Breast epithelium (tissue), 3 donors: ENCODE results near the gene ASXL2.

Experiments
- CTCF ChIP-seq, 3 donors: fragments of 450-650 bp; IDR thresholded peaks; one replicate each; pipeline ENCODE4 v1.5.1; 2016 to 2017; ENCODE audit warnings: antibody characterized with exemption in 3 of 3, mild to moderate bottlenecking in 3 of 3, moderate library complexity in 3 of 3
- POLR2AphosphoS5 ChIP-seq, 3 donors: sonication (generic); formaldehyde crosslinking; IDR thresholded peaks; one replicate each; pipeline ENCODE4 v1.6.1; 2017; ENCODE audit warnings: antibody characterized with exemption in 3 of 3

- no peak for TF ChIP-seq CTCF (IDR thresholded peaks at IDR 0.05)
- no peak for TF ChIP-seq POLR2AphosphoS5 (IDR thresholded peaks at IDR 0.05)
These were observed 141.3 kb downstream of the ASXL2 start for GRCh38 chr2:25736899-25737515.
